Germinal center (tissue), 1 donor: Measurements from ENCODE around the gene SND1.

Source experiments
- DNase-seq: peaks from one replicate; pipeline ENCODE4 v3.0.0; 2012; ENCODE audit warnings: mixed read lengths, low spot score

SND1 gene

DNA sequence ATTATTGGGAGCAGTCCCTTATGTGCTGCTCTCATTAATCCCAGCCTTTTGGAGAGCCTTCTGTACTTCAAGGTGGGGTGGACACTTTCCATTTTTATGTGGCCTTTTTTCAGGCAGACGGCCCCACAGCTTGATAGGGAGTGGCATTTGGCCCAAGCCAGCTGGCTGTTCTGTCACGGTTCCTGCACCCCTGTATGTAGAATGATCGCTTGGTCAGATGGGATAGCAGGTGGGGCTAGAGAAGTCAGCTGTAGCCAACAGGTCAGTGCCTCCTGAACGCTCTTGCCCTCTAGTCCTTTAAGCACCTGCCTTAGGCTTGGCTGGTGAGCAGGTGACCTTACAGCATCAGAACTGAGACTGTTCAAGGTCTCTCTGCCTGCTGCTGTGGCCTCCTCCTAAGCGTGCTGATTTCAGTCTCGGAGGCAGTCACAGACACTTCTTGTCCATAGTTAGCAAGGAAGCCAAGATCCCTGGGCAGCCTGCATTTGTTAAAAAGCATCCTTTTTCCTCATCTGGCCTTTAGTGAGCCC lies 283.9 kb downstream of the SND1 start:
- no peak for DNase-seq

DNA sequence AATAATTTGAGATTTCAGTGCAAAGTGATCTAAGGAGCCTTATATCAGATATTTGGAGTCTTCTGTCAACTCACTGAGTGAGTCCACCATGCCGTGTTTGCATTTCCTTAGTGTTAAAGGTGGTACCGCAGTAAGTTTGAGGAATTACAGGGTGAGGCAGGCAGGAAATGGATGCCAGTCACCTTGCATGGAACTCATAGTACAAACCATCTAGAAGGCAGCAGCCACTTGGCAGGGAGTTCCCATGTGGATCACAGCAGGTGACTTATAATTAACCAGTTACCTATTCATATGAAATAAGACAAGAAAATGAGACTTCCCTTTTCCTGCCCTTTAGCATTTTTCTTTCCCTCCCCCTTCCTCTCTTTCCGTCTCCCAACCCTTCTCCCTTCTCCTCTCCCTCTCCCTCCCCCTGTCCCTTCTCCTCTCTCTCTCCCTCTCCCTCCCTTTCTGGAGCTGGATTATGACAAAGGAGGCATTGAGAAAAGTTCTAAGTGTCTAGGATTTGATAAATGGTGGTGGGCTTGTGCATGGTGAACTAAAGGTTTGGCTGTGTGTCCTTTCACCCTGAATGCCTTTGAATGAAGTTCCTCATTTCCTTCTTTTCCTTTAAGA lies 285.2 kb downstream of the SND1 start:
- DNase-seq: no peak

- no peak for DNase-seq
These were observed 286.6 kb downstream of the SND1 start for GRCh38 chr7:127938588-127938987.

- no peak for DNase-seq
These were observed 288.6 kb downstream of the SND1 start for GRCh38 chr7:127940381-127941160.

- no peak for DNase-seq
These were observed 289.6 kb downstream of the SND1 start for GRCh38 chr7:127941476-127942210.

- DNase-seq: no peak
These were observed 291.8 kb downstream of the SND1 start for GRCh38 chr7:127943541-127944521.

GRCh38 chr7:127946111-127946510 lies 294.1 kb downstream of the SND1 start:
- DNase-seq: no peak

DNA sequence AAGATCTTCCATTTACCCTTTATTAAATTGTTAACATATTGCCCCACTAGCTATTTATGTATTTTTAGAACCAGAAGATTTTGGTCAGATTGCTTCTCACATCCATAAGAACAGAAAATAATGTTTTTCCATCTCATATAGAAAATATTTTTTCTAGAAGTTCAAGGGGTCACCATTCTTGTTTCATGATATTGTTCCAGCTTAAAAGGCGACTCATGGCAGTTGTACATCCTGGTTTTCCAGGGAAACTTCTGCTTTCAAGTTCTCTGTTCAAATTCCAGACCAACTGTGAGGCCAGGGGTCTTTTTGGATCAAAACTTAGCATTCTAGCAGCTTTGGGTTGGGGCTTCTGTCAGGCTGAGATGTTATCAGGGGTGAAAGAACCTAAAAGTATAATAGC lies 294.9 kb downstream of the SND1 start:
- no peak for DNase-seq

- DNase-seq: no peak
These were observed 296.3 kb downstream of the SND1 start for GRCh38 chr7:127948312-127948711.

GRCh38 chr7:127948930-127949329 lies 296.9 kb downstream of the SND1 start:
- no peak for DNase-seq

DNA sequence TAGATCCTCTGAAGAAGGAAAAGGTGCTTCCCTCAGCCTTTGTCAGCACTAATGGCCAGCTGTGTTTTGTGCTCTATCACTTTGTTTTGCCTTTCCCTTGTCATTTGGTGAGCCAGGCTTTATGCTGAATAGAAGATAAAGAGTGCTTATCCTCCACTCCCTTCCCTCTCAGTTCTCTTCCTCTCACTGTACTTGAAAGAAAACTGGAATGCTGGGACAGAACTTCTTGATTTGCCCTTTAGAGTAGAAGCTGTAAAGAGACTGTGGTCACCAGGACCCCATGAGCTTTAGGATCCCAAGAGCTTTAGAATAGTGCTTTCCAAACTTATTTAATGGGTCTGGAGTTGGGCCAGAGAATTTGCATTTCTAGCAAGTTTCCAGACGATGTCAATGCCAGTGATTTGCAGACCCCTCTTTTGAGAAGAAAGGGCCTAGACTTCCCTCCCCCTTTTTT lies 297.8 kb downstream of the SND1 start:
- no peak for DNase-seq

DNA sequence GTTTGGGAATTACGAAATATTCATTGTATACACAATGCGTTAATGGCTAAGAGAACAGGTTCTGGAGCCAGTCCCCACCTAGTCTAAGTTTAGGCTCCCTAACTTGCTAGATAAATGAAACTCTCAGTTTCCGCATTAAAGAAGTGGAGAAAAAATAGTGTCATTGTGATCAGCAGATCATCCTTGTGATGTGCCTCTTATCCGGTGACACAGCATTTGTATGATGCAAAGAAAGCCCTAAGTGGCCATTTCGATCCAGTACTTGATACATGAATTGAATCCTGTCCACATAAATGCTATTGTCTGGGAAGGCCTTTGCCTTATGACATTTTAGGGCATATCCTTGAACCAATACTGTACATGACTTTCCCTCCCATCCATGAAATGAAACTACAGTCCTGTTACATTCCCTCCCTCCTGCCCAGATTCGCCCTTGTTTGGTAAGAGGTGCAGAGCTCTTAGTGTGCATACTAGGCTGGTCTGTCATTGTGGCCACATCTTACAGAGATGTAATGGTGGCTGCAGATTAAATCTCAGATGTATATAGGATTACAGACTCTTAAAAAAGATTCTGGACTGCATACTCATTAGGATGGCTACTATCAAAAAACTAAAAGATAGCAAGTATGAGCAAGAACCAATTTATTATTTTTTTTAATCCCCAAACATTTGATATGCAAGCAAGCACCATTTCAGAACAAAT lies 298.4 kb downstream of the SND1 start:
- no peak for DNase-seq

GRCh38 chr7:127953423-127954356 lies 301.7 kb downstream of the SND1 start:
- no peak for DNase-seq

GRCh38 chr7:127954357-127954748 lies 302.4 kb downstream of the SND1 start:
- DNase-seq: no peak

GRCh38 chr7:127955051-127955531 lies 303.1 kb downstream of the SND1 start:
- no peak for DNase-seq

DNA sequence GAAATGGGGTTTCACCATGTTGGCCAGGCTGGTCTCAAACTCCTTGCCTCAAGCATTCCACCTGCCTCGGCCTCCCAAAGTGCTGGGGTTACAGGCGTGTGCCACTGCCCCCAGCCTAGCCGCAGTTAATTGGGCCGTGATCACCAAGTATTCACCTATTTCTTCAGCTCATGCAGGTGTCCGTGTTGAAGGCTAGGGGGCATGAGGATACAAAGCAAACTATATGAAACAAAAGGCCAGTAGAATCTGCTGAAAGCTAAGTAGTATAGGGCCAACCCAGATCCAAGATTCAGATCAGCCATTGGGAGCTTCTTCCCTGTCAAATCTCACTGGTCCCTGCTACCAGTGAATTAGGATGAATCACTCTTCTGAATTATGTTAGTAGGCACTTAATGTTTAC lies 305.9 kb downstream of the SND1 start:
- no peak for DNase-seq

DNA sequence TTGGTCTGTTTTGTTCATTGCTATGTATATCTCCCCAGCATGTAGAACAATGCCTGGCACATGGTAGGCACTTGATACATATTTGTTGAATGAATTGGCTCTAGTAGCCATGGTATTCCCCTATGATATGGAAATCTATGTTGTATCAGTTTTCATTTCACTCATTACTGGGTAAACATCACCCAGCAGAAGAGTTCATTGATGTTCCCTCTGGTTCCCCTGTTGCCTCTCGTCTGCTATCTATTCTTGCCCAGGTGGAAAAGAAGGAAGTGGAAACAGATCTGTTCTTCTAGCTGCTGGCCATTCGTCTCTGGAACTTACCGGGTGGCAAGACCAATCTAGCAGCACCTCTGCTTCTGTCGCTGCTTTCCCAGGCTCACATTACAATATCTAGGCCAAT lies 307.8 kb downstream of the SND1 start:
- no peak for DNase-seq

GRCh38 chr7:127961786-127962453 lies 309.9 kb downstream of the SND1 start:
- no peak for DNase-seq
